Esophagus squamous epithelium (tissue), 4 donors: Measurements from ENCODE around the gene FBXO41.

ENCODE experiments used
- POLR2A ChIP-seq, 4 donors: fragments of 450-650 bp; IDR thresholded peaks; one replicate each; pipeline ENCODE4 v1.6.1; 2017; ENCODE audit warnings: antibody characterized with exemption in 4 of 4, mild to moderate bottlenecking in 4 of 4, moderate library complexity in 3 of 4
- TF ChIP-seq, protein P1 (sequence below), 6 experiments: fragments of 450-650 bp in 4 of 6; fragments of 200-600 bp in 2 of 6; sonication (generic) in 2 of 6; IDR thresholded peaks; one replicate each; pipeline ENCODE4 v1.5.1; 2016 to 2019; ENCODE audit warnings: antibody characterized with exemption in 6 of 6, mild to moderate bottlenecking in 4 of 6, moderate library complexity in 4 of 6

DNA sequence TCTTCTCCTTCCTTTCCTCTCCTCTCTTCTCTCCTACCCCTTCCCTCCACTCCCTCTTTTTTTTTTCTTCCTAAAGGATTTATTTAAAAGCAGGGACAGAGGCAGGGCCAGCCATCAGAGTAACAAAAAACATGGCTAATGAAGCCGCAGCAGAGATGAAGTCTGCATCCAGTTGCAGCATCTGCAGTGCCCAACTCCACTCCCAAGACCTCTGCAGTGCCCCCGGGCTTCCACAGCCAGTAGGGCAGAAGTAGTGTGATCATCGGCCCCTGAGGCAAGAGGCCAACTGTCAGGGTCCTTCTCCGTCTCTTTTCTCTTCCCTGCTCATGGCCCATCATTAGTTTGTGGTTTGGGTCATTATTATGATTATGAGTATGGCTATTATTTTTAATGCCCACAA lies 13.3 kb upstream of the FBXO41 start:
- TF ChIP-seq, protein P1, sequence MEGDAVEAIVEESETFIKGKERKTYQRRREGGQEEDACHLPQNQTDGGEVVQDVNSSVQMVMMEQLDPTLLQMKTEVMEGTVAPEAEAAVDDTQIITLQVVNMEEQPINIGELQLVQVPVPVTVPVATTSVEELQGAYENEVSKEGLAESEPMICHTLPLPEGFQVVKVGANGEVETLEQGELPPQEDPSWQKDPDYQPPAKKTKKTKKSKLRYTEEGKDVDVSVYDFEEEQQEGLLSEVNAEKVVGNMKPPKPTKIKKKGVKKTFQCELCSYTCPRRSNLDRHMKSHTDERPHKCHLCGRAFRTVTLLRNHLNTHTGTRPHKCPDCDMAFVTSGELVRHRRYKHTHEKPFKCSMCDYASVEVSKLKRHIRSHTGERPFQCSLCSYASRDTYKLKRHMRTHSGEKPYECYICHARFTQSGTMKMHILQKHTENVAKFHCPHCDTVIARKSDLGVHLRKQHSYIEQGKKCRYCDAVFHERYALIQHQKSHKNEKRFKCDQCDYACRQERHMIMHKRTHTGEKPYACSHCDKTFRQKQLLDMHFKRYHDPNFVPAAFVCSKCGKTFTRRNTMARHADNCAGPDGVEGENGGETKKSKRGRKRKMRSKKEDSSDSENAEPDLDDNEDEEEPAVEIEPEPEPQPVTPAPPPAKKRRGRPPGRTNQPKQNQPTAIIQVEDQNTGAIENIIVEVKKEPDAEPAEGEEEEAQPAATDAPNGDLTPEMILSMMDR (IDR thresholded peaks at IDR 0.05): no peak
- TF ChIP-seq POLR2A (IDR thresholded peaks at IDR 0.05): no peak
